HG02852 (cell line): ENCODE measurements around the gene DISC1.

Experiments
- ATAC-seq: cut with Tn5 transposase; IDR thresholded peaks from one replicate; pipeline ENCODE4 v1.9.1; 2021; ENCODE audit warnings: mild to moderate bottlenecking, moderate library complexity; ENCODE audit not compliant: unreplicated experiment

Gene DISC1

GRCh38 chr1:231921646-231922345 lies 295.2 kb downstream of the DISC1 start:
- no peak for ATAC-seq

- no peak for ATAC-seq
These were observed 297.0 kb downstream of the DISC1 start for GRCh38 chr1:231923491-231924041.

DNA sequence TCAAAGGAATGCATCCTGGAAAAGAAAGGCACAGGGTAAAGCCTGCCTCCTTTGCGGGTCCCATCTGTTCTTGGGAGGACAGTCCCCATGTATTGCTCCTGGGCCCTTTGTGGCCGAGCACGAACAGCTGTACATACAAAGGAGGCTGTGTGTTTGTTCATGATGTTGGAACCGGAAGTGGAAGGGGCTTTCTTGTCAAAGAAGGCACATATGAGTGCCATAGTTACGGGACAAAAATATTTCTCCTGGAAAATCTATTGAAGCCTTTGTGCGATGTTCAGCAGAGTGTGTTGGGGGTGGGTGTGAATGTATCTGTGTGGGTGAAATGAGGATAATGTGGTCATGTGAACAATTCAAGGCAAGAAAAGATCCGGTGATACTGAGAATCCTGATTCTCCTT lies 297.6 kb downstream of the DISC1 start:
- no peak for ATAC-seq

GRCh38 chr1:231925864-231926263 lies 299.3 kb downstream of the DISC1 start:
- ATAC-seq, result no peak

- ATAC-seq, result no peak
These were observed 299.8 kb downstream of the DISC1 start for GRCh38 chr1:231926340-231926739.

DNA sequence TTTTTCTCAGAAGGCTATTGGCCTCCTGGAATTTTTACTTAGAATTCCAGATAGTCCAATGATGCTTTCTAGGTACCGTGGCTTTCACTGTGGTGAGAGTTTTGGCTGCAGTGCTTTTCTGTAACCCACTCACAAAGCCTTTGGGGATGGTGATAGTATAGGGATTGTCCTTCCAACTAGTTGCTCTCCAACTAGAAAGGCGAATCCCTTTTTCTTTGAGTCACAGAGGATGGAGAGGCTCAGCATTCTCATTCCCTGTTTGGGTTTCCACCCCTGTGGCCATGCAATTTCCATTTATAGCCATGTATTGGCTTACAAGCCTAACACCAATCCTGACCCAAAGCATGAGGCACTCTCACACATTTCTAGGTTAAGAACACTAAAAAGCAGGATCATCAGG lies 300.3 kb downstream of the DISC1 start:
- ATAC-seq, result no peak

DNA sequence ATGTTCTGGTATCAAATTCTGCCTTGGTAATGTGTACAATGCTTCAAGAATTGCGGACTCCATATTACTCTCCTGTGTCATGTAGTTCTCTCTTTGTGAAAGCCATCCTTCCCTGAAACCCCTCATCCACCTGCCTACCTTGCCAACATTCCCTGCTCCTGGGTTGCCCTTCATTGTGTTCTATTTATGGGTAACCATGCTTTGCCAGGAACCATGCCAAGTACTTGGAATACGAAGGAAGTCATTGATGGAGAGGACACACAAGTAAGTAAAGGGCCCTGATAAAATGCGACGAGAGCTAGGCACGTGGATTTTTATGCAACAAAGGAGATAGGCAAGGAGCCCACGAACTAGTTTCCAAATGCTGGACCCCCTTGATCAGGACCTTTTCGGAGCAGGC lies 300.8 kb downstream of the DISC1 start:
- no peak for ATAC-seq

GRCh38 chr1:231929311-231929710 lies 302.7 kb downstream of the DISC1 start:
- no peak for ATAC-seq

DNA sequence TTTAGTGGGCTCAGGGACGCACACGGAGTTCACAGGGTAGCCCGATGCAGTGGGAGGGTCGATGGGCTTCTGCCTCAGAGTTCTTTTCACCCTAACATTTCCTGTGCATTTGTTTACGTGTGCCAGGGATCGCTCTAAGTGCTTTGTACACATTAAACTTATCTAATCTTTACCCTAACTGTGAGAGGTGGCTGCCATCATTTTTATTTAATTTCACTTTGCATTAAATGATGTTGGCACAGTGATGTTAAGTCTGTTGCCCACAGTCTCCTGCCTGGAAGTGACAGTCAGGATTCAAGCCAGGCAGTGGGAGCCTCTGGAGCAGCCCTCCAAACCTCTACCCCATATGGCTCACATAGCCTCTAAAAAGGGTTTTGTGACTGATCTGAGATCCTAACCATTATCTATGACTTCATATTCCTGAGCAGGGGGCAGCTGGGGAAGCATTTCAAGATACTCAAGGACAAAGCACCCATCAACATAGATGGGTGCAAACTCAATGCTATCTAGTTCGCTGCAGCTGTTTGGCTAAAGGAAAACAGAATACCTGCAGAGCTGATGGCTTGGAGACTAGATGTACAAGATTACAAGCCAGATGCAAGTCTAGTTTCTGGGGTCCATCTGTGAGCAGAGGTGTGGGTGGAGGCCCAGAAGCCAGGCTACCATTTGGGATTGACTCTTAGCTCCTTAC lies 303.8 kb downstream of the DISC1 start:
- ATAC-seq, result no peak

- no peak for ATAC-seq
These were observed 304.6 kb downstream of the DISC1 start for GRCh38 chr1:231931146-231931545.

GRCh38 chr1:231931846-231932454 lies 305.4 kb downstream of the DISC1 start:
- no peak for ATAC-seq

DNA sequence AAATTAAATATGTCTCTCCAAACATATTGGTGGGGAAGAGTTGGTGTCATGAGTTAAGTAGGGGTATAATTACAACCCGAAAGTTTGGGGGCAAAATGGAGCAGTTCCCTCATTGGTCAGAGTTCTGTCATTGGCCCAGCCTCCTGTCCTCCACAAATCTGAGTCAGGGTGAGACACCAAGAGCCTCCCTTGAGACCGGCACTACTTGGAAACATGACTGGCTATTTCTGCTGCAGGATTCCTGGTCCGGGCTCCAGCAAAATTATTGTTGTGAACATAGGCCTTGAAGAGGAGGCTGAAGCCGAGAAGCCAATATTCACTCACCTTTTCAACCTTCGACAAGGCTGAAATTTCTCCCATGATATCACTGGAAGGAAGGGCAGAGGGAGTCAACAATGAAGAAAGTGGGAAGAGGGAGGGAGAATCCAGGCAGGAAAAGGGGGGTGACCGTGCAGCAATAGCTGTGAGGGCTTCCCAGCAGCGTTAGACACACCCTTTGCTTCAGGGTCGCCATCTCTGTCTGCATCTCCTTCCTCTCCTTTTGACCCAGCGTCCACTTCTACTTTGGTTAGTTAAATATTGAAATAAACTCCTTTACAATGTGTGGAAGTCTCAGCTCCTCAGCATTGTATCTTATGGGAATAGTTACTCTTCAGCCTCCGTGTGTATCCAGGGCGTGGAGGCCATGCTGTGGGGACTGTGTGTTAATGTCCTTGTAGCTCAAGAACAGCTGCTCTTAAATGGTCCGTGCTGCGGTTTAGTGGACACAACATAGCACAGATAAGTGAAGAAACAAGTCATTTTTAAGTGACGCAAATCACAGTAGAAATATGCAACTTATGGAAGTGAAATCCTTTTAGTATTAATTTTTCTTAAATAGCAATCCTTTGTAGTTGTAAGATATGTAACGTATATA lies 307.4 kb downstream of the DISC1 start:
- no peak for ATAC-seq

GRCh38 chr1:231934797-231935196 lies 308.2 kb downstream of the DISC1 start:
- ATAC-seq, result no peak

DNA sequence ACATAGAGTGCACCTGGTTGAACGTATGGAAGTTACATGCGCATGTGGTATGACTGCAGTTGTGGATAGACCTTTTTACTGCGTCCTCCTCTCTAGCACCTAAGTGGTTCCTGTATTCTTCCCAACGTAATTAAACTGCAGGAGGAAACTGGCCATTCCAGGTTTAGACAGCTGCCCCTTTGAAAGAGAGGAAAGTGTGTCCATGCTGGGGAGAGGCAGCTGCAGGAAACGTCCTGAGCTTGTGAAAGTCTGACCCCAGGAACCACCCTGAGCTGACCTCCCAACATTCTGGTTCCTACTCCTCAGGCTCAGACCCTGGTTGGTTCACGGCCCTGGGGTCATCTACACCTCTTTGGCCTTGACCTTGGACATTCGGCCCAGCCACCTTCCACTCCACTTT lies 309.3 kb downstream of the DISC1 start:
- no peak for ATAC-seq

DNA sequence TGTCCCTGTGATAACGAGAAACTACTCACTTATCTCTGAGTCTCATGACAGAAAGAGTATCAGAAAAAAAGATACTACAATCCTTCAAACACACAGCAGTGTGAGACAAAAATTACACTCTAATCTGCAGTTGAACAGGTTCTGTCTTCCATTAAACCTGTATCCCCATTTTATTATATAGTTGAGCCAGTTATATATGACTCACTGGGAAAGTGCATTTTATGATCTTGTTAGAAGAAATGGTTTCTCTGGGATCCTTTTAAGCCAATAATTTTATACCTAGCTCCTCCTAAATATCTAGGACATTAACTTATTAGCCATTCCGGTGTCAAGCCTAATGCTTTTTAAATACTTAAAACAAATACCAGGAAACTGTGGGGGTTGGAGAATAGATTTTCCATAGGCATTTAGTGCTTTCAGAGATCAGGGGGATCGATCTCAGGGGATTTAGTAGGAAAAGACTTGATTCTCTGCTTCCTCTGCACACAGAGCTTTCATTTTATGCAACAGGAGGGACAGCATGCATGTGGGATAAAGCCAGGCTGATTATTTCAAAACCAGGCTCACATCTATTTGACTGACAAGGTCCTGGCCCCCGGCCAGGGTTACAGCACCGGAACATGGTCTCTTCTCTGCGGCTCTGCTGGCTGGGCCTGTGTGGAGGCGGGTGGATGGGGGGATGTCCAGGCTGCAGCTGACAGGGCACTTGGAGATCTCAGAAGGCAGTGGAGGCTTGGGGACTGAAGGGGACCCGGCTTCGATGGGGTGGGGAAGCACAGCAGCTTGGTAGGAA lies 310.6 kb downstream of the DISC1 start:
- ATAC-seq, result no peak

GRCh38 chr1:231938211-231938610 lies 311.6 kb downstream of the DISC1 start:
- ATAC-seq, result no peak

DNA sequence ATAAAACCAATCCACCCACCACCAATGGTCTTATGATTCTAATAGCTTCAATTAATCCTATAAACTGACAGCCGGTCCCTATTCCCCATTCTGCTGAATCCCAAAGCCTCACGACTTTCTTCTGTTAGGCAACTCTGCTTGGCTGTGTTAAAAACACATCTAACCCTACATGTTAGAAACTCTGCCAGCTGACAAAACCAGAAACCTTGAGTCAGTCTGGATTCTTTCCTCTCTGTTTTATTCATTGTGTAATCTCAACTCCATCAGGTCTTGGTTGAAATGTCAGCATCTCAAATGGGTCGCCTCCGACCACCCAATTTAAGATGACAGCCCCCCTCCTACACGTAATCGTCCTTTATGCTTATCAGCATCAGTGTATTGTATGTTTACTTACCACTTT lies 312.1 kb downstream of the DISC1 start:
- ATAC-seq, result no peak

- ATAC-seq, result no peak
These were observed 312.5 kb downstream of the DISC1 start for GRCh38 chr1:231939118-231939517.

DNA sequence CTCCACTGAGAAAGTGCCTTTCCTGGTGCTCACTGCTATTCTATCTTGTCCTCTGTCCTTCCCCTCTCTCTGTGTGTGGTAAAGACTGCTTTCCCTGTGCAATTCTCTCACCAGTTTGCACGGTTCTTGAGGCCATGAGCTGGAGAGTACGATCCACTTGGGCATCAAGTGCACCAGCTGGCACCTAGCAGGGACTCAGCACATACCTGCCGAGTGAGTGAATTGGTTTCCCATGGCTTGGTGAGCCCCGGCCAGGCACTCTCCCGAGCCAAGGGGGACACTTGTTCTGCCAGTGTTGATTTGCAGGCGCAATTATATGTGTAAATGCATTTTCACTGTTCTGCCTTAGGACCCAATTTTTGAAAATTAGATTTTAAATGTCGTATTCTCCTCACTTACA lies 313.5 kb downstream of the DISC1 start:
- no peak for ATAC-seq

- ATAC-seq, result no peak
These were observed 314.1 kb downstream of the DISC1 start for GRCh38 chr1:231940701-231941100.
